OCI-LY1 (cell line): ENCODE data around the gene PRR5L.

Experiments used
- H2AFZ ChIP-seq: fragments of 200-600 bp; sonication (generic), shearing (Covaris generic); 2 replicates; pipeline ENCODE4 v1.6.0; 2014; ENCODE audit warnings: antibody characterized with exemption, mild to moderate bottlenecking, low read length
- H3F3A ChIP-seq: fragments of 200-600 bp; sonication (generic), shearing (Covaris generic); 2 replicates; pipeline ENCODE4 v1.6.0; 2014; ENCODE audit warnings: mild to moderate bottlenecking, antibody characterized with exemption, low read length, moderate library complexity; ENCODE audit not compliant: insufficient read depth
- H3K27ac ChIP-seq: fragments of 200-600 bp; sonication (generic); 2 replicates; pipeline ENCODE4 v1.5.1; 2014; ENCODE audit warnings: low read length, mixed run types, mild to moderate bottlenecking, low read depth; ENCODE audit not compliant: poor library complexity, severe bottlenecking
- H3K27me3 ChIP-seq: fragments of 200-600 bp; sonication (generic); 2 replicates; pipeline ENCODE4 v1.6.0; 2014; ENCODE audit warnings: antibody characterized with exemption, mild to moderate bottlenecking, low read length, moderate library complexity; ENCODE audit not compliant: insufficient read depth
- H3K36me3 ChIP-seq: fragments of 200-600 bp; sonication (generic); 2 replicates; pipeline ENCODE4 v1.6.1; 2014; ENCODE audit warnings: mild to moderate bottlenecking, antibody characterized with exemption, low read length, moderate library complexity, mixed read lengths; ENCODE audit not compliant: insufficient read depth
- H3K4me1 ChIP-seq: fragments of 200-600 bp; sonication (generic); 2 replicates; pipeline ENCODE4 v1.5.1; 2014; ENCODE audit warnings: mild to moderate bottlenecking, low read length, moderate library complexity; ENCODE audit not compliant: insufficient read depth, severe bottlenecking
- H3K4me2 ChIP-seq: fragments of 200-600 bp; sonication (generic), shearing (Covaris generic); 2 replicates; pipeline ENCODE4 v1.6.1; 2014; ENCODE audit warnings: low read length
- H3K4me3 ChIP-seq: fragments of 200-600 bp; sonication (generic); 2 replicates; pipeline ENCODE4 v1.5.1; 2014; ENCODE audit warnings: low read length, low read depth, mild to moderate bottlenecking, mixed read lengths; ENCODE audit not compliant: poor library complexity, severe bottlenecking
- H3K79me2 ChIP-seq: fragments of 200-600 bp; shearing (Covaris generic); 2 replicates; pipeline ENCODE4 v1.6.1; 2016; ENCODE audit warnings: mixed run types, low read length, mixed read lengths; ENCODE audit not compliant: insufficient read depth
- H3K9ac ChIP-seq: fragments of 200-600 bp; sonication (generic), shearing (Covaris generic); 2 replicates; pipeline ENCODE4 v1.6.1; 2014; ENCODE audit warnings: mild to moderate bottlenecking, low read length, mixed read lengths
- H3K9me2 ChIP-seq: fragments of 200-600 bp; sonication (generic), shearing (Covaris generic); 2 replicates; pipeline ENCODE4 v1.6.1; 2014; ENCODE audit warnings: low read depth, mild to moderate bottlenecking, low read length, mixed read lengths
- H3K9me3 ChIP-seq: fragments of 200-600 bp; shearing (Covaris generic); 2 replicates; pipeline ENCODE4 v1.6.1; 2014; ENCODE audit warnings: low read length, mixed read lengths
- H4K20me1 ChIP-seq: fragments of 200-600 bp; sonication (generic), shearing (Covaris generic); 2 replicates; pipeline ENCODE4 v1.6.0; 2016; ENCODE audit warnings: mild to moderate bottlenecking, low read length; ENCODE audit not compliant: insufficient read depth
- EZH2 ChIP-seq: fragments of 200-600 bp; sonication (generic), shearing (Covaris generic); IDR thresholded peaks from 2 replicates; pipeline ENCODE4 v1.8.0; 2017; ENCODE audit warnings: borderline replicate concordance, mixed run types, mild to moderate bottlenecking, antibody characterized with exemption, low read length, moderate library complexity, mixed read lengths
- TF ChIP-seq, protein P1 (sequence below): fragments of 200-600 bp; sonication (generic), shearing (Covaris generic); IDR thresholded peaks from 2 replicates; pipeline ENCODE4 v1.5.1; 2017; ENCODE audit warnings: mild to moderate bottlenecking, antibody characterized with exemption, low read length, moderate library complexity, mixed read lengths

The PRR5L gene

DNA sequence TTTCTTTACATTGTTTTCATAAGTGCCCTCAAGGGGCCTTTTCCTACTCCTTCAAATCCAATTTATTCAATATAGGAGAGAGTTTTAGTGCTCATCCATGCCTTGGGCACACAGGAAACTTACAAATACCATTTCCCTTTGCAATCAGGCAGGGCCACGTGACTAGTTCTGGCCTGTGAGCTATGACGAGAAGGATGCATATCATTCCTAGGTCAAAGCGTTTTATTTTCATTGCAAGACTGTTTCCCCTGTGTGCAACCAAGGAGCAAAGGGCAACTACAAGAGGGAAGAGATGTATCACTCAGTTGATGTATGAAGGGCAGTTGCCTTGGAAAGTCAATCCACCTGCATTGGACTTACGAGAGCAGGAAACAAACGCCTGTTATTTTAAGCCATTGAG is 215.9 kb downstream of the PRR5L start:
- no peaks in the 10 kb centered on the region for H3K9me2 ChIP-seq
- no peak overlapping the region for H3K4me3 ChIP-seq
- peaks cover 19% of the 10 kb centered on the region for H3K4me1 ChIP-seq
- no peak overlapping the region for H2AFZ ChIP-seq
- H3K9ac ChIP-seq = no peak overlapping the region
- no peaks in the 10 kb centered on the region for H3K27me3 ChIP-seq
- H3K4me2 ChIP-seq = no peak overlapping the region
- no peak overlapping the region for H3K27ac ChIP-seq
- H4K20me1 ChIP-seq = no peaks in the 10 kb centered on the region
- peaks cover 17% of the 10 kb centered on the region for H3K79me2 ChIP-seq
- no peaks in the 10 kb centered on the region for H3K36me3 ChIP-seq
- TF ChIP-seq EZH2 = no peak
- TF ChIP-seq, protein P1, sequence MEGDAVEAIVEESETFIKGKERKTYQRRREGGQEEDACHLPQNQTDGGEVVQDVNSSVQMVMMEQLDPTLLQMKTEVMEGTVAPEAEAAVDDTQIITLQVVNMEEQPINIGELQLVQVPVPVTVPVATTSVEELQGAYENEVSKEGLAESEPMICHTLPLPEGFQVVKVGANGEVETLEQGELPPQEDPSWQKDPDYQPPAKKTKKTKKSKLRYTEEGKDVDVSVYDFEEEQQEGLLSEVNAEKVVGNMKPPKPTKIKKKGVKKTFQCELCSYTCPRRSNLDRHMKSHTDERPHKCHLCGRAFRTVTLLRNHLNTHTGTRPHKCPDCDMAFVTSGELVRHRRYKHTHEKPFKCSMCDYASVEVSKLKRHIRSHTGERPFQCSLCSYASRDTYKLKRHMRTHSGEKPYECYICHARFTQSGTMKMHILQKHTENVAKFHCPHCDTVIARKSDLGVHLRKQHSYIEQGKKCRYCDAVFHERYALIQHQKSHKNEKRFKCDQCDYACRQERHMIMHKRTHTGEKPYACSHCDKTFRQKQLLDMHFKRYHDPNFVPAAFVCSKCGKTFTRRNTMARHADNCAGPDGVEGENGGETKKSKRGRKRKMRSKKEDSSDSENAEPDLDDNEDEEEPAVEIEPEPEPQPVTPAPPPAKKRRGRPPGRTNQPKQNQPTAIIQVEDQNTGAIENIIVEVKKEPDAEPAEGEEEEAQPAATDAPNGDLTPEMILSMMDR = no peak
- no peaks in the 10 kb centered on the region for H3F3A ChIP-seq
- no peaks in the 10 kb centered on the region for H3K9me3 ChIP-seq

DNA sequence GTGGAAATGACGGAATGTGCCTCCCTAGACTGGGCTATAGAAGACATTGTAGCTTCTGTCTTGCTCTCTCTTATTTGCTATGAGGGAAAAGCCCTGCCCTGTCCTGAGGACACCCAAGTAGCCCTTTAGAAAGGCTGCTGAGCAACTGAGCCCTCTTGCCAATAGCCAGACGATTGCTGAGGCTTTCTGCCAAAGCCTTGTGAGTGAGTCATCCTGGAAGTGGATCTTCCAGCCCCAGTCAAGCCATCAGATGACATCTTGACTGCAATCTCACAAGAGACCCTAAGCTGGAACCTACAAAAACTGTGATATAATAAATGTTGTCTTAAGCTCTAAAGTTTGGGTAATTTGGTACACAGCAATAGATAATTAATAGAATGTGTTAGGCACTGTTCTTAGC is 217.9 kb downstream of the PRR5L start:
- Histone ChIP-seq H2AFZ (no peak overlapping the region), H3K4me1 (peaks cover 9% of the 10 kb centered on the region), H3K36me3 (no peaks in the 10 kb centered on the region), H3K79me2 (peaks cover 5% of the 10 kb centered on the region), H3K9ac (no peak overlapping the region), H3K27ac (no peak overlapping the region), H3K9me3 (no peaks in the 10 kb centered on the region), H4K20me1 (no peaks in the 10 kb centered on the region), H3K9me2 (no peaks in the 10 kb centered on the region), H3F3A (no peaks in the 10 kb centered on the region), H3K27me3 (no peaks in the 10 kb centered on the region), H3K4me3 (no peak overlapping the region), H3K4me2 (no peak overlapping the region)
- TF ChIP-seq EZH2 = no peak
- TF ChIP-seq, protein P1 = no peak
